SK-N-SH (cell line): ENCODE results near the gene ELAVL2. TPM values are rescaled to one million over a fixed set of nuclear protein-coding genes. Genes with fewer than 3 reads are reported as not detected.

Experiments
- CTCF ChIA-PET: fragments of 300-600, 350-600 bp; formaldehyde crosslinking; extraction: SDS; loops from one replicate; lab custom pipeline; 2021; lab: Yijun Ruan, JAX
- POLR2A ChIA-PET: fragments of 350-600 bp; sonication (Branson Sonifier 250); formaldehyde crosslinking; extraction: SDS; loops from one replicate; lab custom pipeline; 2020; ENCODE audit warnings: antibody characterized with exemption, inconsistent platforms; lab: Yijun Ruan, JAX
- DNase-seq: peaks from one replicate; pipeline ENCODE4 v3.0.0; 2012
- H2AFZ ChIP-seq: fragments of 200-600 bp; sonication (generic); 2 replicates; pipeline ENCODE4 v1.8.1; 2016; ENCODE audit warnings: antibody characterized with exemption, mild to moderate bottlenecking, low read depth
- H3F3A ChIP-seq: fragments of 200-600 bp; sonication (generic); replicated peaks from 2 replicates; pipeline ENCODE3; 2016; ENCODE audit warnings: antibody characterized with exemption, mild to moderate bottlenecking; ENCODE audit not compliant: insufficient read depth
- H3K27ac ChIP-seq, 2 experiments: fragments of 200-500 bp in 1 of 2; fragments of 200-600 bp in 1 of 2; sonication (Bioruptor generic) in 1 of 2; sonication (generic), shearing (Covaris generic) in 1 of 2; 2 replicates each; pipeline versions ENCODE4 v1.5.1 to v1.6.1; 2014 to 2016; ENCODE audit warnings: low read depth in 2 of 2, inconsistent platforms in 1 of 2, low read length in 1 of 2, mild to moderate bottlenecking in 1 of 2, mixed read lengths in 1 of 2
- H3K27me3 ChIP-seq: fragments of 200-600 bp; sonication (generic), shearing (Covaris generic); 2 replicates; pipeline ENCODE4 v1.6.1; 2016; ENCODE audit warnings: mixed run types; ENCODE audit not compliant: insufficient read depth
- H3K36me3 ChIP-seq, 2 experiments: fragments of 200-500 bp in 1 of 2; fragments of 200-600 bp in 1 of 2; sonication (Bioruptor generic) in 1 of 2; sonication (generic) in 1 of 2; replicated peaks in 1 of 2; 2 replicates each; pipeline versions ENCODE3 to v1.5.1; 2014 to 2016; ENCODE audit warnings: low read length in 1 of 2, mild to moderate bottlenecking in 1 of 2; ENCODE audit not compliant: insufficient read depth in 2 of 2, control insufficient read depth in 1 of 2
- H3K4me1 ChIP-seq, 2 experiments: fragments of 200-500 bp in 1 of 2; fragments of 200-600 bp in 1 of 2; sonication (Bioruptor generic) in 1 of 2; sonication (generic), shearing (Covaris generic) in 1 of 2; 2 replicates each; pipeline versions ENCODE4 v1.5.1 to v1.6.1; 2014 to 2016; ENCODE audit warnings: low read depth in 1 of 2, low read length in 1 of 2, mixed run types in 1 of 2; ENCODE audit not compliant: insufficient read depth in 2 of 2, control insufficient read depth in 1 of 2
- H3K4me2 ChIP-seq: fragments of 200-600 bp; sonication (generic), shearing (Covaris generic); 2 replicates; pipeline ENCODE4 v1.6.1; 2017; ENCODE audit warnings: mixed run types
- H3K4me3 ChIP-seq, 2 experiments: fragments of 200-500 bp in 1 of 2; fragments of 200-600 bp in 1 of 2; sonication (Bioruptor generic) in 1 of 2; sonication (generic), shearing (Covaris generic) in 1 of 2; 2 replicates each; pipeline versions ENCODE4 v1.5.1 to v1.8.1; 2014 to 2016; ENCODE audit warnings: low read depth in 2 of 2, inconsistent platforms in 1 of 2, low read length in 1 of 2, mild to moderate bottlenecking in 1 of 2, mixed read lengths in 1 of 2, moderate library complexity in 1 of 2
- H3K79me2 ChIP-seq: fragments of 200-600 bp; sonication (generic); 2 replicates; pipeline ENCODE4 v1.8.1; 2017; ENCODE audit warnings: mild to moderate bottlenecking; ENCODE audit not compliant: insufficient read depth
- H3K9ac ChIP-seq: fragments of 200-600 bp; sonication (generic); 2 replicates; pipeline ENCODE4 v1.6.1; 2017; ENCODE audit warnings: mixed run types
- H3K9me2 ChIP-seq: fragments of 200-600 bp; sonication (generic); 2 replicates; pipeline ENCODE4 v1.6.1; 2017; ENCODE audit warnings: mixed run types
- H3K9me3 ChIP-seq: fragments of 200-600 bp; sonication (generic); 2 replicates; pipeline ENCODE4 v1.6.1; 2017; ENCODE audit warnings: mixed run types, mild to moderate bottlenecking, moderate library complexity
- H4K20me1 ChIP-seq: fragments of 200-600 bp; sonication (generic); 2 replicates; pipeline ENCODE4 v1.6.1; 2017; ENCODE audit warnings: mild to moderate bottlenecking, mixed run types; ENCODE audit not compliant: insufficient read depth
- CHD2 ChIP-seq: fragments of 150-350 bp; IDR thresholded peaks from 2 replicates; pipeline ENCODE4 v1.6.1; 2018; ENCODE audit warnings: low read length; ENCODE audit not compliant: partially characterized antibody
- CTCF ChIP-seq: fragments of 200-600 bp; sonication (generic); IDR thresholded peaks from 2 replicates; pipeline ENCODE4 v1.6.1; 2017; ENCODE audit warnings: antibody characterized with exemption, mild to moderate bottlenecking, moderate library complexity
- ELF1 ChIP-seq: IDR thresholded peaks from 2 replicates; pipeline ENCODE4 v1.4.0; 2012
- FOSL2 ChIP-seq: IDR thresholded peaks from 2 replicates; pipeline ENCODE4 v1.4.0; 2012; ENCODE audit warnings: low read depth, mild to moderate bottlenecking, moderate library complexity, borderline replicate concordance
- MXI1 ChIP-seq: IDR thresholded peaks from 2 replicates; pipeline ENCODE4 v1.6.1; 2012; ENCODE audit warnings: mild to moderate bottlenecking, low read depth, low read length, improper control_type of control experiment
- NFIC ChIP-seq: IDR thresholded peaks from 2 replicates; pipeline ENCODE4 v1.4.0; 2012; ENCODE audit warnings: borderline replicate concordance
- PBX3 ChIP-seq: IDR thresholded peaks from 2 replicates; pipeline ENCODE4; 2012
- RFX5 ChIP-seq: IDR thresholded peaks from 2 replicates; pipeline ENCODE4 v1.6.1; 2012; ENCODE audit warnings: mild to moderate bottlenecking, improper control_type of control experiment, low read length
- SMC3 ChIP-seq: IDR thresholded peaks from 2 replicates; pipeline ENCODE4 v1.6.1; 2012; ENCODE audit warnings: low read depth, low read length, improper control_type of control experiment
- USF1 ChIP-seq: IDR thresholded peaks from 2 replicates; pipeline ENCODE4 v1.4.0; 2012; ENCODE audit warnings: low read depth, borderline replicate concordance
- WGBS: methylation state at CpG from one replicate; pipeline ENCODE4 v1.1.6; 2017; ENCODE audit warnings: low lambda C conversion rate; 5-methylcytosine and 5-hydroxymethylcytosine counted together
- polyA plus RNA-seq, 3 experiments: library from polyadenylated mRNA; depleted of rRNA; stranded (reverse); fragments of >200 nt; gene quantifications; 2 replicates each; pipeline ENCODE4 v1.2.3, GENCODE V29; 2012

The ELAVL2 gene
- polyA plus RNA-seq, 1 of the 3 experiments (the other 2 are of a cell fraction): 0.15 TPM

GRCh38 chr9:23830929-23831730 lies 5.1 kb upstream of the ELAVL2 start:
- H3K9me3 ChIP-seq: no peaks in the 10 kb centered on the region
- CTCF ChIA-PET: no interaction called here

GRCh38 chr9:23830476-23830805 lies 4.4 kb upstream of the ELAVL2 start:
- H2AFZ ChIP-seq: no peak overlapping the region
- ChIA-PET POLR2A (no interaction called here), CTCF (no interaction called here)
- no peak for DNase-seq
- H3K9ac ChIP-seq: no peak overlapping the region
- TF ChIP-seq FOSL2 (no peak), PBX3 (no peak), MXI1 (no peak), ELF1 (no peak), NFIC (no peak), RFX5 (no peak), SMC3 (no peak), USF1 (no peak), CHD2 (no peak)
- no peak overlapping the region for H3K27ac ChIP-seq
- H3F3A ChIP-seq: no peaks in the 10 kb centered on the region
- 66% methylated on average over 5 of the region's 5 CpGs for WGBS
- no peaks in the 10 kb centered on the region for H3K9me2 ChIP-seq
- no peak overlapping the region for H3K4me2 ChIP-seq
- no peaks in the 10 kb centered on the region for H3K36me3 ChIP-seq
- no peaks in the 10 kb centered on the region for H4K20me1 ChIP-seq
- no peak overlapping the region for H3K4me3 ChIP-seq
- no peaks in the 10 kb centered on the region for H3K79me2 ChIP-seq
- no peaks in the 10 kb centered on the region for H3K9me3 ChIP-seq
- no peaks in the 10 kb centered on the region for H3K27me3 ChIP-seq
- peaks cover 0 to 5% of the 10 kb centered on the region in 2 experiments; a peak in 2 of 4 replicates for H3K4me1 ChIP-seq

More at GRCh38 chr9:23830929-23831730, 5.1 kb upstream of the ELAVL2 start:
- Histone ChIP-seq H3K36me3 (no peaks in the 10 kb centered on the region), H3K4me3 (peak overlapping the region in 1 of 2 experiments; percentile 40; a peak in 2 of 4 replicates), H3K79me2 (no peaks in the 10 kb centered on the region), H3K9me2 (no peaks in the 10 kb centered on the region), H4K20me1 (no peaks in the 10 kb centered on the region), H3K27me3 (no peaks in the 10 kb centered on the region), H3K4me1 (peaks cover 0 to 5% of the 10 kb centered on the region in 2 experiments; a peak in 2 of 4 replicates), H2AFZ (no peak overlapping the region), H3K27ac (no peak overlapping the region), H3K9ac (no peak overlapping the region), H3K4me2 (peak overlapping the region; percentile 12; the same call in 1 of the 2 replicates), H3F3A (no peaks in the 10 kb centered on the region)
- POLR2A ChIA-PET: no interaction called here
- peak; percentile 15 for DNase-seq
- 2% methylated on average over 28 of the region's 28 CpGs for WGBS
- TF ChIP-seq CTCF (no peak), MXI1 (0 out of 2 replicates have a peak, but pooled peaks have one; percentile 27)
